ENCODE data around the gene DSPP.

DNA sequence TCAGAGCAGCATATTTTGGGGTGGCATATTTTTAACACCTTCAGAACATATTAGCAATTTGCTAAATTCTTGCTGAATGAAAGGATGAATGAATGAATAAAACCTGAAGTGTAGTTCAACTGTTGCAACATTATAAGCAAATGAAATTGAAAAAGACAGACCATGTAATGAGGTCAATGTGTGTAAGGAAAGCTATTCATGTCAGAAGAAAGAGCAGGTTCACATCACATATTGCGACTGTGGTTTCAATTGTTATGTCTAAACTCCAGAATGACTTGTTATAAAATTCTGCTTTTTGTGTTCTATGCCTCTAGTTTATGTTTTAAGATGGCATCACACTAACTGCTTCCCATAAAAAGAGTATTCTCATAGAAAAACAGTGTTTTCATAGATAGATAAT is 32.9 kb upstream of the DSPP start:
- TF ChIP-seq, protein P1, sequence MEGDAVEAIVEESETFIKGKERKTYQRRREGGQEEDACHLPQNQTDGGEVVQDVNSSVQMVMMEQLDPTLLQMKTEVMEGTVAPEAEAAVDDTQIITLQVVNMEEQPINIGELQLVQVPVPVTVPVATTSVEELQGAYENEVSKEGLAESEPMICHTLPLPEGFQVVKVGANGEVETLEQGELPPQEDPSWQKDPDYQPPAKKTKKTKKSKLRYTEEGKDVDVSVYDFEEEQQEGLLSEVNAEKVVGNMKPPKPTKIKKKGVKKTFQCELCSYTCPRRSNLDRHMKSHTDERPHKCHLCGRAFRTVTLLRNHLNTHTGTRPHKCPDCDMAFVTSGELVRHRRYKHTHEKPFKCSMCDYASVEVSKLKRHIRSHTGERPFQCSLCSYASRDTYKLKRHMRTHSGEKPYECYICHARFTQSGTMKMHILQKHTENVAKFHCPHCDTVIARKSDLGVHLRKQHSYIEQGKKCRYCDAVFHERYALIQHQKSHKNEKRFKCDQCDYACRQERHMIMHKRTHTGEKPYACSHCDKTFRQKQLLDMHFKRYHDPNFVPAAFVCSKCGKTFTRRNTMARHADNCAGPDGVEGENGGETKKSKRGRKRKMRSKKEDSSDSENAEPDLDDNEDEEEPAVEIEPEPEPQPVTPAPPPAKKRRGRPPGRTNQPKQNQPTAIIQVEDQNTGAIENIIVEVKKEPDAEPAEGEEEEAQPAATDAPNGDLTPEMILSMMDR (IDR thresholded peaks at IDR 0.05), result no peak
- no peak for TF ChIP-seq POLR2AphosphoS5 (IDR thresholded peaks at IDR 0.05)

Data from transverse colon (tissue), 4 donors.